GM21737 (cell line): Measurements from ENCODE around the gene RPS15.

Experiments
- ATAC-seq: cut with Tn5 transposase; IDR thresholded peaks from one replicate; pipeline ENCODE4 v1.9.1; 2021; ENCODE audit warnings: mild to moderate bottlenecking, moderate library complexity; ENCODE audit not compliant: unreplicated experiment

RPS15 gene

GRCh38 chr19:1438035-1438932, at the start of gene RPS15:
Gene RPS15, plus strand, starts transcription at chr19:1438396. Its CDS starts 30 bp downstream, at chr19:1438426.
- ATAC-seq, result peak; percentile 64

GRCh38 chr19:1388637-1389026, 49.6 kb upstream of the RPS15 start:
- no peak for ATAC-seq

GRCh38 chr19:1389033-1389940, 48.9 kb upstream of the RPS15 start:
- no peak for ATAC-seq

- no peak for ATAC-seq
Measured at GRCh38 chr19:1390890-1391423, 47.2 kb upstream of the RPS15 start.

GRCh38 chr19:1392407-1392806, 45.8 kb upstream of the RPS15 start:
- no peak for ATAC-seq

GRCh38 chr19:1392939-1393530, 45.2 kb upstream of the RPS15 start:
- no peak for ATAC-seq

- no peak for ATAC-seq
Measured at GRCh38 chr19:1393841-1394240, 44.4 kb upstream of the RPS15 start.

- ATAC-seq, result no peak
Measured at GRCh38 chr19:1394252-1395193, 43.7 kb upstream of the RPS15 start.

- no peak for ATAC-seq
Measured at GRCh38 chr19:1395194-1396018, 42.8 kb upstream of the RPS15 start.

- ATAC-seq, result no peak
Measured at GRCh38 chr19:1396019-1396767, 42.0 kb upstream of the RPS15 start.

GRCh38 chr19:1396768-1397679, 41.2 kb upstream of the RPS15 start:
- no peak for ATAC-seq

- ATAC-seq, result no peak
Measured at GRCh38 chr19:1397838-1398237, 40.4 kb upstream of the RPS15 start.

- ATAC-seq, result no peak
Measured at GRCh38 chr19:1399079-1399478, 39.1 kb upstream of the RPS15 start.

- ATAC-seq, result no peak
Measured at GRCh38 chr19:1399745-1400144, 38.5 kb upstream of the RPS15 start.

GRCh38 chr19:1400281-1401137, 37.7 kb upstream of the RPS15 start:
- no peak for ATAC-seq

GRCh38 chr19:1401138-1401888, 36.9 kb upstream of the RPS15 start, which contains the start of gene GAMT:
Gene GAMT, minus strand, starts transcription at chr19:1401542. Its CDS starts 66 bp downstream, at chr19:1401476.
- ATAC-seq, result no peak
